HepG2 (cell line): Measurements from ENCODE around the gene PIGW.

Source experiments
- EZH2 ChIP-seq: conservative IDR thresholded peaks from 2 replicates; pipeline ENCODE4 v1.6.1; 2012; ENCODE audit warnings: mild to moderate bottlenecking, low read depth, low read length, moderate library complexity
- MAX ChIP-seq: IDR thresholded peaks from 2 replicates; pipeline ENCODE4 v1.6.1; 2012; ENCODE audit warnings: inconsistent platforms

GRCh38 chr17:36550491-36551417, 16.0 kb downstream of the PIGW start:
- TF ChIP-seq EZH2 (no peak), MAX (no peak)
